GM23338 (cell line): Measurements from ENCODE around the gene SUSD4. TPM values are rescaled to one million over a fixed set of nuclear protein-coding genes. Genes with fewer than 3 reads are reported as not detected.

Experiments
- ATAC-seq: fragments of 200-7000 bp; cut with Tn5 transposase; 3 replicates; pipeline ENCODE4 v1.9.1; 2020
- DNase-seq: peaks from one replicate; pipeline ENCODE4 v3.0.0-alpha.2; 2015; ENCODE audit warnings: low spot score
- H2AFZ ChIP-seq: fragments of 200-600 bp; sonication (generic); 2 replicates; pipeline ENCODE4 v1.8.0; 2016; ENCODE audit warnings: antibody characterized with exemption, mild to moderate bottlenecking, moderate library complexity
- H3F3A ChIP-seq: fragments of 200-600 bp; sonication (generic); replicated peaks from 2 replicates; pipeline ENCODE4 v1.8.0; 2017; ENCODE audit warnings: antibody characterized with exemption, mixed run types, low read depth
- H3K27ac ChIP-seq: fragments of 200-600 bp; sonication (generic); 2 replicates; pipeline ENCODE4 v1.6.1; 2016; ENCODE audit warnings: low read depth
- H3K27me3 ChIP-seq: fragments of 200-600 bp; sonication (generic); 2 replicates; pipeline ENCODE4 v1.8.0; 2016; ENCODE audit warnings: mild to moderate bottlenecking, mixed run types, moderate library complexity; ENCODE audit not compliant: insufficient read depth
- H3K36me3 ChIP-seq: fragments of 200-600 bp; sonication (generic); 2 replicates; pipeline ENCODE4 v1.8.0; 2016; ENCODE audit warnings: mild to moderate bottlenecking; ENCODE audit not compliant: insufficient read depth
- H3K4me1 ChIP-seq: fragments of 200-600 bp; sonication (generic); 2 replicates; pipeline ENCODE4 v1.8.0; 2016; ENCODE audit warnings: mild to moderate bottlenecking, moderate library complexity; ENCODE audit not compliant: insufficient read depth
- H3K4me2 ChIP-seq: fragments of 200-600 bp; sonication (generic); 2 replicates; pipeline ENCODE4 v1.7.1; 2017; ENCODE audit warnings: mixed run types
- H3K4me3 ChIP-seq: fragments of 200-600 bp; sonication (generic); 2 replicates; pipeline ENCODE4 v1.6.1; 2016; ENCODE audit warnings: mixed run types
- H3K79me2 ChIP-seq: fragments of 200-600 bp; sonication (generic); replicated peaks from 2 replicates; pipeline ENCODE4 v1.8.0; 2017; ENCODE audit warnings: mild to moderate bottlenecking; ENCODE audit not compliant: insufficient read depth
- H3K9me2 ChIP-seq: fragments of 200-600 bp; sonication (generic); 2 replicates; pipeline ENCODE4 v1.8.0; 2017; ENCODE audit not compliant: insufficient read depth
- H4K20me1 ChIP-seq: fragments of 200-600 bp; sonication (generic); replicated peaks from 2 replicates; pipeline ENCODE4 v1.8.0; 2017; ENCODE audit warnings: mild to moderate bottlenecking; ENCODE audit not compliant: insufficient read depth
- H3K27ac Mint-ChIP-seq: 2 replicates; pipeline ENCODE4 v1.8.0; 2020; ENCODE audit warnings: inconsistent platforms, mild to moderate bottlenecking, moderate library complexity, mixed read lengths
- H3K27me3 Mint-ChIP-seq: 3 replicates; pipeline ENCODE4 v1.8.0; 2022; ENCODE audit warnings: low read depth, mild to moderate bottlenecking, moderate library complexity, mixed read lengths, inconsistent platforms; ENCODE audit not compliant: insufficient read depth, poor library complexity
- H3K36me3 Mint-ChIP-seq: 3 replicates; pipeline ENCODE4 v1.8.0; 2021; ENCODE audit warnings: low read depth, mild to moderate bottlenecking, inconsistent platforms, moderate library complexity, mixed read lengths
- H3K4me1 Mint-ChIP-seq: 3 replicates; pipeline ENCODE4 v1.8.0; 2020; ENCODE audit warnings: mild to moderate bottlenecking, inconsistent platforms, mixed read lengths
- H3K4me3 Mint-ChIP-seq: 3 replicates; pipeline ENCODE4 v1.8.0; 2021; ENCODE audit warnings: moderate library complexity, mild to moderate bottlenecking, inconsistent platforms, mixed read lengths
- H3K9me3 Mint-ChIP-seq: 3 replicates; pipeline ENCODE4 v1.8.0; 2020; ENCODE audit warnings: moderate library complexity, mild to moderate bottlenecking, inconsistent platforms, mixed read lengths
- EZH2phosphoT487 ChIP-seq: fragments of 200-600 bp; sonication (generic); IDR thresholded peaks from one replicate; pipeline ENCODE4 v1.8.1; 2018; ENCODE audit warnings: antibody characterized with exemption; ENCODE audit not compliant: unreplicated experiment
- JUNB ChIP-seq: IDR thresholded peaks from one replicate; pipeline ENCODE4 v1.6.1; 2016; ENCODE audit warnings: antibody characterized with exemption; ENCODE audit not compliant: unreplicated experiment
- STAT1 ChIP-seq: IDR thresholded peaks from one replicate; pipeline ENCODE4 v1.6.1; 2016; ENCODE audit warnings: antibody characterized with exemption; ENCODE audit not compliant: unreplicated experiment
- ZNF331 ChIP-seq: fragments of 250-450 bp; sonication (Bioruptor Pico); IDR thresholded peaks from 2 replicates; pipeline ENCODE4 v1.5.0; 2020; ENCODE audit warnings: low read depth, mild to moderate bottlenecking, moderate library complexity
- polyA plus RNA-seq: library from polyadenylated mRNA; unstranded; fragments of >200 nt; fragmentation: Nextera tagmentation; extraction: Ambion mirVana; gene quantifications from 2 replicates; pipeline ENCODE4 v1.2.1, GENCODE V29; 2016
- total RNA-seq: library from RNA; depleted of rRNA; stranded (reverse); fragments of >200 nt; shearing (Covaris generic); gene quantifications from 2 replicates; pipeline ENCODE4 v1.2.3, GENCODE V29; 2014
- TF ChIP-seq, protein P1 (sequence below): IDR thresholded peaks from one replicate; pipeline ENCODE4 v1.6.1; 2018; ENCODE audit warnings: antibody characterized with exemption; ENCODE audit not compliant: unreplicated experiment
- TF ChIP-seq, protein P2 (sequence below), 2 experiments: fragments of 200-600 bp in 1 of 2; sonication (generic) in 1 of 2; conservative IDR thresholded peaks; 2 replicates each; pipeline versions ENCODE4 v1.5.1 to v1.6.1; 2016 to 2017; ENCODE audit warnings: antibody characterized with exemption in 2 of 2, low read depth in 2 of 2, mild to moderate bottlenecking in 2 of 2, moderate library complexity in 1 of 2
- TF ChIP-seq, protein P3 (sequence below): fragments of 250-450 bp; sonication (Bioruptor Pico); IDR thresholded peaks from 2 replicates; pipeline ENCODE4 v1.5.0; 2020; ENCODE audit warnings: mild to moderate bottlenecking, moderate library complexity
- TF ChIP-seq, protein P4 (sequence below): IDR thresholded peaks from 2 replicates; pipeline ENCODE4 v1.6.1; 2016; ENCODE audit warnings: antibody characterized with exemption

Gene SUSD4
- total and polyA plus RNA-seq, 2 experiments from 2014 or later = 2.3 to 3.6 TPM

DNA sequence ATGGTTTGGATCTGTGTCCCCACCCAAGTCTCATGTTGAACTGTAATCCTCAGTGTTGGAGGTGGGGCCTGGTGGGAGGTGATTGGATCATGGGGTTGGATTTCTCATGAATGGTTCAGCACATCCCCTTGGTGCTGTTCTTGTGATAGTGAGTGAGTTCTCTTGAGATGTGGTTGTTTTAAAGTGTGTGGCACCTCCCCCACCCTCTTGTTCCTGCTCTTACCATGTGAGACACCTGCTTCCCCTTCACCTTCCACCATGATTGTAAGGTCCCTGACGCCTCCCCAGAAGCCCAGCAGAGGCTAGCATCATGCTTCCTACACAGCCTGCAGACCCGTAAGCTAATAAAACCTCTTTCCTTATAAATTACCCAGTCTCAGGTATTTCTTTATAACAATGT lies 55.8 kb downstream of the SUSD4 start:
- no peaks in the 10 kb centered on the region for H4K20me1 ChIP-seq
- H3K4me2 ChIP-seq = no peak overlapping the region
- H3K27ac Mint-ChIP-seq = no peak overlapping the region
- H3K9me2 ChIP-seq = no peaks in the 10 kb centered on the region
- H3K4me1 ChIP-seq = no peaks in the 10 kb centered on the region; the same call in 1 of the 2 replicates
- no peak for DNase-seq
- ATAC-seq = no peak
- H3K9me3 Mint-ChIP-seq = peaks cover 9% of the 10 kb centered on the region
- H3K79me2 ChIP-seq = no peaks in the 10 kb centered on the region
- H3F3A ChIP-seq = no peaks in the 10 kb centered on the region
- no peak overlapping the region for H3K27ac ChIP-seq
- no peak overlapping the region for H2AFZ ChIP-seq
- H3K27me3 Mint-ChIP-seq = no peaks in the 10 kb centered on the region
- no peaks in the 10 kb centered on the region for H3K27me3 ChIP-seq
- no peak overlapping the region for H3K4me3 ChIP-seq
- no peaks in the 10 kb centered on the region for H3K36me3 ChIP-seq
- peaks cover 4% of the 10 kb centered on the region; the same call in 2 of the 3 replicates for H3K4me1 Mint-ChIP-seq
- TF ChIP-seq, protein P1, sequence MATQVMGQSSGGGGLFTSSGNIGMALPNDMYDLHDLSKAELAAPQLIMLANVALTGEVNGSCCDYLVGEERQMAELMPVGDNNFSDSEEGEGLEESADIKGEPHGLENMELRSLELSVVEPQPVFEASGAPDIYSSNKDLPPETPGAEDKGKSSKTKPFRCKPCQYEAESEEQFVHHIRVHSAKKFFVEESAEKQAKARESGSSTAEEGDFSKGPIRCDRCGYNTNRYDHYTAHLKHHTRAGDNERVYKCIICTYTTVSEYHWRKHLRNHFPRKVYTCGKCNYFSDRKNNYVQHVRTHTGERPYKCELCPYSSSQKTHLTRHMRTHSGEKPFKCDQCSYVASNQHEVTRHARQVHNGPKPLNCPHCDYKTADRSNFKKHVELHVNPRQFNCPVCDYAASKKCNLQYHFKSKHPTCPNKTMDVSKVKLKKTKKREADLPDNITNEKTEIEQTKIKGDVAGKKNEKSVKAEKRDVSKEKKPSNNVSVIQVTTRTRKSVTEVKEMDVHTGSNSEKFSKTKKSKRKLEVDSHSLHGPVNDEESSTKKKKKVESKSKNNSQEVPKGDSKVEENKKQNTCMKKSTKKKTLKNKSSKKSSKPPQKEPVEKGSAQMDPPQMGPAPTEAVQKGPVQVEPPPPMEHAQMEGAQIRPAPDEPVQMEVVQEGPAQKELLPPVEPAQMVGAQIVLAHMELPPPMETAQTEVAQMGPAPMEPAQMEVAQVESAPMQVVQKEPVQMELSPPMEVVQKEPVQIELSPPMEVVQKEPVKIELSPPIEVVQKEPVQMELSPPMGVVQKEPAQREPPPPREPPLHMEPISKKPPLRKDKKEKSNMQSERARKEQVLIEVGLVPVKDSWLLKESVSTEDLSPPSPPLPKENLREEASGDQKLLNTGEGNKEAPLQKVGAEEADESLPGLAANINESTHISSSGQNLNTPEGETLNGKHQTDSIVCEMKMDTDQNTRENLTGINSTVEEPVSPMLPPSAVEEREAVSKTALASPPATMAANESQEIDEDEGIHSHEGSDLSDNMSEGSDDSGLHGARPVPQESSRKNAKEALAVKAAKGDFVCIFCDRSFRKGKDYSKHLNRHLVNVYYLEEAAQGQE = no peak
- TF ChIP-seq JUNB (no peak), ZNF331 (CRISPR knock-in tag) (no peak)
- TF ChIP-seq, protein P2, sequence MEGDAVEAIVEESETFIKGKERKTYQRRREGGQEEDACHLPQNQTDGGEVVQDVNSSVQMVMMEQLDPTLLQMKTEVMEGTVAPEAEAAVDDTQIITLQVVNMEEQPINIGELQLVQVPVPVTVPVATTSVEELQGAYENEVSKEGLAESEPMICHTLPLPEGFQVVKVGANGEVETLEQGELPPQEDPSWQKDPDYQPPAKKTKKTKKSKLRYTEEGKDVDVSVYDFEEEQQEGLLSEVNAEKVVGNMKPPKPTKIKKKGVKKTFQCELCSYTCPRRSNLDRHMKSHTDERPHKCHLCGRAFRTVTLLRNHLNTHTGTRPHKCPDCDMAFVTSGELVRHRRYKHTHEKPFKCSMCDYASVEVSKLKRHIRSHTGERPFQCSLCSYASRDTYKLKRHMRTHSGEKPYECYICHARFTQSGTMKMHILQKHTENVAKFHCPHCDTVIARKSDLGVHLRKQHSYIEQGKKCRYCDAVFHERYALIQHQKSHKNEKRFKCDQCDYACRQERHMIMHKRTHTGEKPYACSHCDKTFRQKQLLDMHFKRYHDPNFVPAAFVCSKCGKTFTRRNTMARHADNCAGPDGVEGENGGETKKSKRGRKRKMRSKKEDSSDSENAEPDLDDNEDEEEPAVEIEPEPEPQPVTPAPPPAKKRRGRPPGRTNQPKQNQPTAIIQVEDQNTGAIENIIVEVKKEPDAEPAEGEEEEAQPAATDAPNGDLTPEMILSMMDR (conservative IDR thresholded peaks at IDR 0.05; ENCODE audit: low read depth in 2 of 2) = no peak
- no peak overlapping the region for H3K4me3 Mint-ChIP-seq
- H3K36me3 Mint-ChIP-seq = 0 out of 3 replicates have a peak, but pooled peaks cover 5% of the 10 kb centered on the region

DNA sequence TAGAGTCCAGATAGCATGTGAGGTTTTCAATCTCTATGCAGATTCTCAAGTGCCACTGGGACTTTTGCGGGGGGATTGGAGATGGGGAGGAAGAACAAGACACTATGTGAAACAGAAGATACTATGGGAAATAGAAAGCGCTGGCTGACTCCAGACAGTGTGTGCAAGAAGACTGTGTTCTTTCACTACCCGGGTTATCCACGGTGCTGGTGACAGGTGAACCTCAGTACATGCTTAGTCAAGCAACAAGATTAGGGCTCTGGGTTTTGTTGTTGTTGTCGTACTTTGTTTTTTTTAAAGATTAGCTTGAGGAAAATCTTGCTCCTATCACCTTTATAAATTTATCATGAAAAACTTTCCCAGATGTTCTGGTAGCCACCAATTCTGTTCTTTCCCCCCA lies 56.4 kb downstream of the SUSD4 start:
- Histone ChIP-seq H3K36me3 (no peaks in the 10 kb centered on the region), H3K9me2 (no peaks in the 10 kb centered on the region), H3F3A (no peaks in the 10 kb centered on the region), H3K27me3 (no peaks in the 10 kb centered on the region), H3K4me3 (no peak overlapping the region), H2AFZ (no peak overlapping the region), H3K27ac (no peak overlapping the region), H3K4me1 (no peaks in the 10 kb centered on the region; the same call in 1 of the 2 replicates), H4K20me1 (no peaks in the 10 kb centered on the region), H3K79me2 (no peaks in the 10 kb centered on the region), H3K4me2 (no peak overlapping the region)
- DNase-seq (no peak), ATAC-seq (no peak)
- no peak overlapping the region for H3K4me3 Mint-ChIP-seq
- H3K9me3 Mint-ChIP-seq = peaks cover 14% of the 10 kb centered on the region
- H3K4me1 Mint-ChIP-seq = peaks cover 4% of the 10 kb centered on the region; the same call in 2 of the 3 replicates
- H3K27ac Mint-ChIP-seq = no peak overlapping the region
- H3K27me3 Mint-ChIP-seq = peaks cover under 1% of the 10 kb centered on the region
- peaks cover 8% of the 10 kb centered on the region; the same call in 2 of the 3 replicates for H3K36me3 Mint-ChIP-seq
- TF ChIP-seq, protein P3, sequence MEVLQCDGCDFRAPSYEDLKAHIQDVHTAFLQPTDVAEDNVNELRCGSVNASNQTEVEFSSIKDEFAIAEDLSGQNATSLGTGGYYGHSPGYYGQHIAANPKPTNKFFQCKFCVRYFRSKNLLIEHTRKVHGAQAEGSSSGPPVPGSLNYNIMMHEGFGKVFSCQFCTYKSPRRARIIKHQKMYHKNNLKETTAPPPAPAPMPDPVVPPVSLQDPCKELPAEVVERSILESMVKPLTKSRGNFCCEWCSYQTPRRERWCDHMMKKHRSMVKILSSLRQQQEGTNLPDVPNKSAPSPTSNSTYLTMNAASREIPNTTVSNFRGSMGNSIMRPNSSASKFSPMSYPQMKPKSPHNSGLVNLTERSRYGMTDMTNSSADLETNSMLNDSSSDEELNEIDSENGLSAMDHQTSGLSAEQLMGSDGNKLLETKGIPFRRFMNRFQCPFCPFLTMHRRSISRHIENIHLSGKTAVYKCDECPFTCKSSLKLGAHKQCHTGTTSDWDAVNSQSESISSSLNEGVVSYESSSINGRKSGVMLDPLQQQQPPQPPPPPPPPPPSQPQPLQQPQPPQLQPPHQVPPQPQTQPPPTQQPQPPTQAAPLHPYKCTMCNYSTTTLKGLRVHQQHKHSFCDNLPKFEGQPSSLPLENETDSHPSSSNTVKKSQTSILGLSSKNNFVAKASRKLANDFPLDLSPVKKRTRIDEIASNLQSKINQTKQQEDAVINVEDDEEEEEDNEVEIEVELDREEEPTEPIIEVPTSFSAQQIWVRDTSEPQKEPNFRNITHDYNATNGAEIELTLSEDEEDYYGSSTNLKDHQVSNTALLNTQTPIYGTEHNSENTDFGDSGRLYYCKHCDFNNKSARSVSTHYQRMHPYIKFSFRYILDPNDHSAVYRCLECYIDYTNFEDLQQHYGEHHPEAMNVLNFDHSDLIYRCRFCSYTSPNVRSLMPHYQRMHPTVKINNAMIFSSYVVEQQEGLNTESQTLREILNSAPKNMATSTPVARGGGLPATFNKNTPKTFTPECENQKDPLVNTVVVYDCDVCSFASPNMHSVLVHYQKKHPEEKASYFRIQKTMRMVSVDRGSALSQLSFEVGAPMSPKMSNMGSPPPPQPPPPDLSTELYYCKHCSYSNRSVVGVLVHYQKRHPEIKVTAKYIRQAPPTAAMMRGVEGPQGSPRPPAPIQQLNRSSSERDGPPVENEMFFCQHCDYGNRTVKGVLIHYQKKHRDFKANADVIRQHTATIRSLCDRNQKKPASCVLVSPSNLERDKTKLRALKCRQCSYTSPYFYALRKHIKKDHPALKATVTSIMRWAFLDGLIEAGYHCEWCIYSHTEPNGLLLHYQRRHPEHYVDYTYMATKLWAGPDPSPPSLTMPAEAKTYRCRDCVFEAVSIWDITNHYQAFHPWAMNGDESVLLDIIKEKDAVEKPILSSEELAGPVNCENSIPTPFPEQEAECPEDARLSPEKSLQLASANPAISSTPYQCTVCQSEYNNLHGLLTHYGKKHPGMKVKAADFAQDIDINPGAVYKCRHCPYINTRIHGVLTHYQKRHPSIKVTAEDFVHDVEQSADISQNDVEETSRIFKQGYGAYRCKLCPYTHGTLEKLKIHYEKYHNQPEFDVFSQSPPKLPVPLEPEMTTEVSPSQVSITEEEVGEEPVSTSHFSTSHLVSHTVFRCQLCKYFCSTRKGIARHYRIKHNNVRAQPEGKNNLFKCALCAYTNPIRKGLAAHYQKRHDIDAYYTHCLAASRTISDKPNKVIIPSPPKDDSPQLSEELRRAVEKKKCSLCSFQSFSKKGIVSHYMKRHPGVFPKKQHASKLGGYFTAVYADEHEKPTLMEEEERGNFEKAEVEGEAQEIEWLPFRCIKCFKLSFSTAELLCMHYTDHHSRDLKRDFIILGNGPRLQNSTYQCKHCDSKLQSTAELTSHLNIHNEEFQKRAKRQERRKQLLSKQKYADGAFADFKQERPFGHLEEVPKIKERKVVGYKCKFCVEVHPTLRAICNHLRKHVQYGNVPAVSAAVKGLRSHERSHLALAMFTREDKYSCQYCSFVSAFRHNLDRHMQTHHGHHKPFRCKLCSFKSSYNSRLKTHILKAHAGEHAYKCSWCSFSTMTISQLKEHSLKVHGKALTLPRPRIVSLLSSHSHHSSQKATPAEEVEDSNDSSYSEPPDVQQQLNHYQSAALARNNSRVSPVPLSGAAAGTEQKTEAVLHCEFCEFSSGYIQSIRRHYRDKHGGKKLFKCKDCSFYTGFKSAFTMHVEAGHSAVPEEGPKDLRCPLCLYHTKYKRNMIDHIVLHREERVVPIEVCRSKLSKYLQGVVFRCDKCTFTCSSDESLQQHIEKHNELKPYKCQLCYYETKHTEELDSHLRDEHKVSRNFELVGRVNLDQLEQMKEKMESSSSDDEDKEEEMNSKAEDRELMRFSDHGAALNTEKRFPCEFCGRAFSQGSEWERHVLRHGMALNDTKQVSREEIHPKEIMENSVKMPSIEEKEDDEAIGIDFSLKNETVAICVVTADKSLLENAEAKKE (CRISPR knock-in tag) = no peak
- TF ChIP-seq EZH2phosphoT487 = no peak
- no peak for TF ChIP-seq JUNB
- no peak for TF ChIP-seq STAT1
- TF ChIP-seq ZNF331 (CRISPR knock-in tag) = no peak
- TF ChIP-seq, protein P4, sequence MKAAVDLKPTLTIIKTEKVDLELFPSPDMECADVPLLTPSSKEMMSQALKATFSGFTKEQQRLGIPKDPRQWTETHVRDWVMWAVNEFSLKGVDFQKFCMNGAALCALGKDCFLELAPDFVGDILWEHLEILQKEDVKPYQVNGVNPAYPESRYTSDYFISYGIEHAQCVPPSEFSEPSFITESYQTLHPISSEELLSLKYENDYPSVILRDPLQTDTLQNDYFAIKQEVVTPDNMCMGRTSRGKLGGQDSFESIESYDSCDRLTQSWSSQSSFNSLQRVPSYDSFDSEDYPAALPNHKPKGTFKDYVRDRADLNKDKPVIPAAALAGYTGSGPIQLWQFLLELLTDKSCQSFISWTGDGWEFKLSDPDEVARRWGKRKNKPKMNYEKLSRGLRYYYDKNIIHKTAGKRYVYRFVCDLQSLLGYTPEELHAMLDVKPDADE = no peak
